Memory B cell (primary cell): ENCODE data around the gene PXN.
"Not testable (repeated sequence)": the region's sequence is repeated elsewhere in the genome, so short reads cannot be mapped to it uniquely, and the experiment has no call there.

Source experiments
- ATAC-seq: fragments of 150-1000 bp; cut with Tn5 transposase; 2 replicates; pipeline ENCODE4 v1.10.0; 2021; ENCODE audit warnings: low read depth, mild to moderate bottlenecking, moderate library complexity
- DNase-seq, 2 donors: peaks; one replicate each; pipeline ENCODE4 v3.0.0; 2022; ENCODE audit warnings: low spot score in 2 of 2
- H3K27ac Mint-ChIP-seq: one replicate; pipeline ENCODE4 v1.8.0; 2022; ENCODE audit warnings: mild to moderate bottlenecking, moderate library complexity, mixed read lengths
- H3K27me3 Mint-ChIP-seq: one replicate; pipeline ENCODE4 v1.8.0; 2022; ENCODE audit warnings: mixed read lengths
- H3K36me3 Mint-ChIP-seq: one replicate; pipeline ENCODE4 v1.8.0; 2022; ENCODE audit warnings: mild to moderate bottlenecking, mixed read lengths
- H3K4me1 Mint-ChIP-seq: one replicate; pipeline ENCODE4 v1.8.0; 2022; ENCODE audit warnings: mixed read lengths
- H3K4me3 Mint-ChIP-seq: one replicate; pipeline ENCODE4 v1.8.0; 2022; ENCODE audit warnings: mild to moderate bottlenecking, moderate library complexity, mixed read lengths
- H3K9me3 Mint-ChIP-seq: one replicate; pipeline ENCODE4 v1.8.0; 2022; ENCODE audit warnings: mixed read lengths

Gene PXN

GRCh38 chr12:120204171-120204570, 61.4 kb downstream of the PXN start:
- no peaks in the 10 kb centered on the region for H3K27me3 Mint-ChIP-seq
- DNase-seq = no peak
- H3K27ac Mint-ChIP-seq = no peak overlapping the region
- H3K4me1 Mint-ChIP-seq = peaks cover 7% of the 10 kb centered on the region
- peaks cover 10% of the 10 kb centered on the region for H3K36me3 Mint-ChIP-seq
- no peaks in the 10 kb centered on the region for H3K9me3 Mint-ChIP-seq
- H3K4me3 Mint-ChIP-seq = no peak overlapping the region
- ATAC-seq = no peak

- Mint-ChIP-seq H3K9me3 (no peaks in the 10 kb centered on the region), H3K4me3 (peak overlapping the region; percentile 97), H3K27me3 (no peaks in the 10 kb centered on the region), H3K36me3 (peaks cover 10% of the 10 kb centered on the region), H3K4me1 (peaks cover 12% of the 10 kb centered on the region), H3K27ac (peak overlapping the region; percentile 96)
- DNase-seq (no peak), ATAC-seq (no peak)
These were observed 65.1 kb downstream of the PXN start for GRCh38 chr12:120200364-120200800.

GRCh38 chr12:120199595-120200306, 65.8 kb downstream of the PXN start:
- H3K4me3 Mint-ChIP-seq = peak overlapping the region; percentile 97
- peaks cover 17% of the 10 kb centered on the region for H3K4me1 Mint-ChIP-seq
- H3K36me3 Mint-ChIP-seq = peaks cover 10% of the 10 kb centered on the region
- ATAC-seq (no peak), DNase-seq (no peak)
- H3K27me3 Mint-ChIP-seq = no peaks in the 10 kb centered on the region
- peak overlapping the region; percentile 96 for H3K27ac Mint-ChIP-seq
- H3K9me3 Mint-ChIP-seq = no peaks in the 10 kb centered on the region

- Mint-ChIP-seq H3K27me3 (no peaks in the 10 kb centered on the region), H3K9me3 (no peaks in the 10 kb centered on the region), H3K36me3 (peaks cover 10% of the 10 kb centered on the region), H3K27ac (peak overlapping the region; percentile 83), H3K4me1 (peaks cover 18% of the 10 kb centered on the region), H3K4me3 (peak overlapping the region; percentile 75)
- ATAC-seq (no peak), DNase-seq (no peak)
These were observed 66.5 kb downstream of the PXN start for GRCh38 chr12:120199025-120199424.

GRCh38 chr12:120197542-120197887, 68.0 kb downstream of the PXN start:
- Mint-ChIP-seq H3K27ac (no peak overlapping the region), H3K4me1 (peaks cover 24% of the 10 kb centered on the region), H3K4me3 (no peak overlapping the region), H3K9me3 (no peaks in the 10 kb centered on the region), H3K36me3 (peaks cover 10% of the 10 kb centered on the region), H3K27me3 (no peaks in the 10 kb centered on the region)
- DNase-seq (no peak), ATAC-seq (no peak)

GRCh38 chr12:120196817-120197541, 68.6 kb downstream of the PXN start:
- not testable (repeated sequence) for DNase-seq, ATAC-seq, H3K9me3 Mint-ChIP-seq, H3K27me3 Mint-ChIP-seq, H3K4me3 Mint-ChIP-seq, H3K27ac Mint-ChIP-seq
- peaks cover 10% of the 10 kb centered on the region for H3K36me3 Mint-ChIP-seq
- peaks cover 21% of the 10 kb centered on the region for H3K4me1 Mint-ChIP-seq

GRCh38 chr12:120196363-120196762, 69.2 kb downstream of the PXN start:
- ATAC-seq = no peak
- Mint-ChIP-seq H3K4me1 (peaks cover 24% of the 10 kb centered on the region), H3K27ac (no peak overlapping the region), H3K9me3 (no peaks in the 10 kb centered on the region), H3K36me3 (peaks cover 10% of the 10 kb centered on the region), H3K4me3 (no peak overlapping the region), H3K27me3 (no peaks in the 10 kb centered on the region)
- DNase-seq = no peak

GRCh38 chr12:120194534-120195395, 70.8 kb downstream of the PXN start, which contains the start of gene GCN1:
Gene GCN1 (minus strand): TSS chr12:120194715. CDS start chr12:120194697, 18 bp downstream.
- peak; percentile 97 for ATAC-seq
- Mint-ChIP-seq H3K27ac (peak within 1 kb of the TSS; percentile 80), H3K4me3 (peak within 1 kb of the TSS; percentile 85), H3K27me3 (no peaks in the 10 kb centered on the region), H3K36me3 (peaks cover 10% of the 10 kb centered on the region), H3K4me1 (peaks cover 22% of the 10 kb centered on the region), H3K9me3 (no peaks in the 10 kb centered on the region)
- peak; percentile 89 to 97 for DNase-seq

- Mint-ChIP-seq H3K36me3 (peaks cover 9% of the 10 kb centered on the region), H3K27ac (peak overlapping the region; percentile 80), H3K9me3 (no peaks in the 10 kb centered on the region), H3K4me3 (peak overlapping the region; percentile 85), H3K4me1 (peaks cover 20% of the 10 kb centered on the region), H3K27me3 (no peaks in the 10 kb centered on the region)
- peak; percentile 49 for ATAC-seq
- no peak for DNase-seq
These were observed 71.3 kb downstream of the PXN start for GRCh38 chr12:120194226-120194533.

- not testable (repeated sequence) for H3K27me3 Mint-ChIP-seq, DNase-seq, H3K9me3 Mint-ChIP-seq, ATAC-seq, H3K36me3 Mint-ChIP-seq, H3K27ac Mint-ChIP-seq
- peaks cover 14% of the 10 kb centered on the region for H3K4me1 Mint-ChIP-seq
- peak overlapping the region; percentile 85 for H3K4me3 Mint-ChIP-seq
These were observed 72.2 kb downstream of the PXN start for GRCh38 chr12:120193286-120193685.

GRCh38 chr12:120190985-120191480, 74.5 kb downstream of the PXN start:
- Mint-ChIP-seq H3K27me3 (no peaks in the 10 kb centered on the region), H3K4me3 (no peak overlapping the region), H3K4me1 (peaks cover 17% of the 10 kb centered on the region), H3K27ac (no peak overlapping the region), H3K36me3 (peaks cover 11% of the 10 kb centered on the region), H3K9me3 (no peaks in the 10 kb centered on the region)
- DNase-seq (no peak), ATAC-seq (no peak)

GRCh38 chr12:120190386-120190785, 75.1 kb downstream of the PXN start:
- Mint-ChIP-seq H3K4me3 (no peak overlapping the region), H3K27ac (no peak overlapping the region), H3K4me1 (peaks cover 17% of the 10 kb centered on the region), H3K27me3 (no peaks in the 10 kb centered on the region), H3K9me3 (no peaks in the 10 kb centered on the region), H3K36me3 (peaks cover 11% of the 10 kb centered on the region)
- DNase-seq (no peak), ATAC-seq (no peak)

- no peak overlapping the region for H3K27ac Mint-ChIP-seq
- DNase-seq (no peak), ATAC-seq (no peak)
- H3K27me3 Mint-ChIP-seq = no peaks in the 10 kb centered on the region
- no peak overlapping the region for H3K4me3 Mint-ChIP-seq
- H3K36me3 Mint-ChIP-seq = peaks cover 25% of the 10 kb centered on the region
- H3K9me3 Mint-ChIP-seq = no peaks in the 10 kb centered on the region
- H3K4me1 Mint-ChIP-seq = peaks cover 6% of the 10 kb centered on the region
These were observed 78.9 kb downstream of the PXN start for GRCh38 chr12:120186654-120187053.

GRCh38 chr12:120183211-120183631, 82.3 kb downstream of the PXN start:
- Mint-ChIP-seq H3K36me3 (peaks cover 33% of the 10 kb centered on the region), H3K27me3 (no peaks in the 10 kb centered on the region), H3K9me3 (no peaks in the 10 kb centered on the region), H3K4me1 (peaks cover 5% of the 10 kb centered on the region), H3K27ac (no peak overlapping the region), H3K4me3 (no peak overlapping the region)
- ATAC-seq = no peak
- DNase-seq = no peak
